GM12891 (cell line): ENCODE data around the gene SRGAP1.

ENCODE experiments used
- POLR2A ChIP-seq: IDR thresholded peaks from 2 replicates; pipeline ENCODE4 v1.6.1; 2011; ENCODE audit warnings: low read depth, low read length, control low read depth
- POLR2AphosphoS5 ChIP-seq: IDR thresholded peaks from 2 replicates; pipeline ENCODE4 v1.6.1; 2011; ENCODE audit warnings: low read depth, low read length, control low read depth

GRCh38 chr12:64001439-64001838 is 156.9 kb downstream of the SRGAP1 start:
- TF ChIP-seq POLR2AphosphoS5 (no peak), POLR2A (no peak)
